HL-60/S4 treated with retinoic acid at 250 ng/mL for 4 days and 3 days (cell line): ENCODE results near the gene SLC27A2.
"Not testable (repeated sequence)": the region's sequence is repeated elsewhere in the genome, so short reads cannot be mapped to it uniquely, and the experiment has no call there.

Experiments
- in situ Hi-C: fragments of 300-500 bp; cut with MboI; formaldehyde crosslinking; loops from 2 replicates; pipeline ENCODE4 v1.7.0; 2022; ENCODE audit warnings: low sequenced_read_pairs

The SLC27A2 gene

DNA sequence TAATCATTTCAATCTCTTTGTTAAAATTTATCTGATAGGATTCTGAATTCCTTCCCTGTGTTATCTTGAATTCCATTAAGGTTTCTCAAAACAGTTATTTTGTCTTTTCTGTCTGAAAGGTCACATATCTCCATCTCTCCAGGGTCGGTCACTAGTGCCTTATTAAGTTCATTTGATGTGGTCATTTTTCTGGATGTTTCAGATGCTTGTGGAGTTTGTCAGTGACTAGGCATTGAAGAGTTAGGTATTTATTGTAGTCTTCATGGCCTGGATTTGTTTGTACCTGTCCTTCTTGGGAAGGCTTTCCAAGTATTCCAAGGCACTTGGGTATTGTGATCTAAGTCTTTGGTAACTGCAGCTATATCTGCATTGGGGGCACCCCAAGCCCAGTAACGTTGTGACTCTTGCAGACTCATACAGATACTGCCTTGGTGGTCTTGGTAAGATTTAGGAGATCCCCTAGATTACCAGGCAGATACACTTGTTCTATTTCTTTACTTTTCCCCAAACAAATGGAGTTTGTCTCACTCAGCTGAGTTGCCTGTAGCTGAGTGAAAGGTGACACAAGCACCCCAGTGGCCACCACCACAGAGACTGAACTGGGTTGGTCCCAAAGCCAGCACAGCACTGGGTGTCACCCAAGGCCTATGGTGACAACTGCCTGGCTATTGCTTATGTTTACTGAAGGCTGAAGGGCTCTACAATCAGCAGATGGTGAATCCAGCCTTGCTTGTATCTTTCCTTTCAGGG, 18.9 kb upstream of the SLC27A2 start:
- in situ Hi-C loops = no loop called here

DNA sequence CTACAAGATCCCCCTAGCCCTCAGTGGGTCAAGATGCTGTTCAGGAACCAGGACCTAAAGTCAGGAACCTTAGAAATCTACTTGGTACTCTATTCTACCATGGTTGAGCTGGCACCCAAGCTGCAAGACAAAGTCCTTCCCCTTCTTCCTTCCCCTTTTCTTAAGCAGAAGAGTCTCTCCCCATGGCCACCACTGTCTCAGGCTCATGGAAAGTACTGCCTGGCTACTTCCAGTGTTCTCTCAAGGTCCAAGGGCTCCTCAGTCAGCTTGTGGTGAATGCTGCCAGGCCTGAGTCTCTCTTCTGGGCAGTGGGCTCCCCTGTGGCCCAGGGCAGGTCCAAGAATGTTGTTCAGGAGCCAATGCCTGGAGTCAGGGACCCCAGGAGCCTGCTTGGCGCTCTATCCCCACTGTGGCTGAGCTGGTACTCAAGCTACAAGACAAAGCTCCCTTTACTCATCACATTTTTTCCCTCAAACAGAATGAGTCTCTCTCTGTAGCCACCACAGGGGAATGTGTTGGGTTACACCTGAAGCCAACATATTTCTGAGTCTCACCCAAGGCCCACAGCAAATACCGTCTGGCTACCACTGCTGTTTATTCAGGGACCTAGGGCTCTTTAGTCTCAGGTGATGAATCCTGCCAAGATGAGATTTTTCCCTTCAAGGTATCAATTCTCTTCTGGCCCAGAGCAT, 18.1 kb upstream of the SLC27A2 start:
- in situ Hi-C loops = no loop called here

DNA sequence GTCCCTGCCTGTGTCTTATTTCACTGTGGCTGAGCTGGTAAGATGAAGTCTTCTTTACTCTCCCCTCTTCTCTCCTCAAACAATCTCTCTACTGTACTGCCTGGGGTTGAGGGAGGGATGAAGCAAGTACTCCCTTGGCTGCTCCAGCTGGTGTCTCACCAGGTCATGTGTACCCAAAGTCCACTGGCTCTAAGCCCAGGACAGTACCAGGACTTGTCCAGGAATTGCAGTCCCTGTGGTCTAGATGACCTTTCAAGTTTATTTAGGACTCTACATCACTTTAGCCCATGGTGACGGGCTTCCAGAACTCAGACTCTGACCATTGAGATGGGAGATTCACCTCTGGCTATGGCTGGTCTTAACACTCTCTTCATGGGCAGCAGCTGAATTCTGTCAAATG, 17.5 kb upstream of the SLC27A2 start:
- in situ Hi-C loops = no loop called here

DNA sequence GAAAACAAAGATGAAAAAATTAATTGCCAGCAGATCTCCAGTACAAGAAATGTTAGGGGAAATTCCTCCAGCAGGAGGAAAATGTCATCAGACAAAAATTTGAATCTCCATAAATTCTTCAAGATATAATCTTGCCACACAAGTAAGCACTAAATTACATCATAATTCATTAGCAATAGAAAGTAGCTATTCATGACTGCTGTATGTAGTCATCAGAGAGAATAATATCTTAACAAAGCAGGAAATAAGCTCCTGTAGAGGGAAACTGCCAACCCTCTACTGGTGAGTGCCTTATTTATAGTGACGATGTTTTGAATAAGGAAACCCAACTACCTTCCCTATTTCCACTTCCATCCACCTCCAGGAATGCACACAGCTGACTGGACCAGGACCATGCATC, 15.8 kb upstream of the SLC27A2 start:
- in situ Hi-C loops = no loop called here

DNA sequence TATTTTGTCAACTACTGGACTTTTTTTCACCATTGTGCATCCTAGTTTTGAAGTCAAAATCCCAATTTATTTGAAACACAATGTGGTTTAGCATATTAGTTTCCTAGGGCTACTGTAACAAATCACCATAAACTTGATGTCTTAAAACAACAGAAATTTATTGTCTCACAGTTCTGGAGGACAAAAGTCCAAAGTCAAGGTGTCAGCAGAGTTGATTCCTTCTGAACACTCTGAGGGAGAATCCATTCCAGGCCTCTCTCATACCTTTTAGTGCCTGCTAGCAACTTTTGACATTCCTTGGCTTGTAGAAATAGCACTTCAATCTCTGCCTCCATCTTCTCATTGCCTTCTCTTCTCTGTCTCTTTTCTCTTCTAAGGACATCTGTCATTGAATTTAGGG, 14.9 kb upstream of the SLC27A2 start:
- in situ Hi-C loops = no loop called here

DNA sequence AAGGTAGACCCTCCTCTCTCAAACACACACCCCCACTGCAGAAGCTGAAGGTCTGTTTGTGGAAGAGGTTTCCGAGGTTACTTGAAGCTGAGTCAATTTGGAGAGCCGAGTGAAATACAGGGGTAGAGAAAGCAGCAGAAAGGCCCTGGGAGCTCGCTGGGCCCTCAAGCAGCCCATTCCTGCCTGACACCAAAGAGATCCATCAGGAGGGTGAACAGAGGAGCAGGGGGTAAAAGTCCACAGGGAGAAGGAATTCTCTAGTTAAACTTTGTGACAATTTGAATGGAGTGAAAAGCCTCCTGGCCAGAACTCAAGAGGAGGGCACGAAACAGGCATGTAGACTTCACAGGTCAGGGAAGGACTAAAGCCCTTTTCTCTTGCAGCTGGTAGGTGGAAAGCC, 13.6 kb upstream of the SLC27A2 start:
- in situ Hi-C loops = no loop called here

DNA sequence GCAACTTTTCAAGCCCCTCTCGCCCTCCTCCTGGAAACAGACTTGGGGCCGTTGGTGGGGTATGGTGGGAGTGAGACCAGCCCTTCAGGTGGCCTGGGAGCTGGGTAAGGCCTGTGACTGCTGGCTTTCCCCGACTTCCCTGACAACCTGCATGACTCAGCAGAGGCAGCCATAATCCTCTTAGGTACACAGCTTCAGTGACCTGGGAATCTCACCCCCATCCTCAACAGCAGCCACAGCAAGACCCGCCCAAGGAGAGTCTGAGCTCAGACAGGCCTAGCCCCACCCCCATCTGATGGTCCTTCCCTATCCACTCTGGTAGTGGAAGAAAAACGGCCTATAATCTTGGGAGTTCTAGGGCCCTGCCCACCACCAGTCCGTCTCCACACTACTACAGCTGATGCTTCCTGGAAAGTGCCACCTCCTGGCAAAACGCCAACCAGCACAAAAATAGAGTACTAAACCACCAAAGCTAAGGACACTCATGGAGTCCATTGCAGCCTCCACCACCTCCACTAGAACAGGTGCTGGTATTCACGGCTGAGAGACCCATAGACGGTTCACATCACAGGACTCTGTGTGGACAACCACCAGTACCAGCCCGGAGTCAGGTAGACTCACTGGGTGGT, 13.1 kb upstream of the SLC27A2 start:
- in situ Hi-C loops = no loop called here

DNA sequence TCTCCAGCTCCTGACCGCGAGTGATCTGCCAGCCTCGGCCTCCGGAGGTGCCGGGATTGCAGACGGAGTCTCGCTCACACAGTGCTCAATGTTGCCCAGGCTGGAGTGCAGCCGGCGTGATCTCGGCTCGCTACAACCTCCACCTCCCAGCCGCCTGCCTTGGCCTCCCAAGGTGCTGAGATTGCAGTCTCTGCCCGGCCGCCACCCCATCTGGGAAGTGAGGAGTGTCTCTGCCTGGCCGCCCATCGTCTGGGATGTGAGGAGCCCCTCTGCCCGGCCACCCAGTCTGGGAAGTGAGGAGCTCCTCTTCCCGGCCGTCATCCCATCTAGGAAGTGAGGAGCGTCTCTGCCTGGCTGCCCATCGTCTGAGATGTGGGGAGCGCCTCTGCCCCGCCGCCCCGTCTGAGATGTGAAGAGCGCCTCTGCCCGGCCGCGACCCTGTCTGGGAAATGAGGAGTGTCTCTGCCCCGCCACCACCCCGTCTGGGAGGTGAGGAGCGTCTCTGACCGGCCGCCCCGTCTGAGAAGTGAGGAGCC, 9.6 kb upstream of the SLC27A2 start:
- in situ Hi-C loops = not testable (repeated sequence)

DNA sequence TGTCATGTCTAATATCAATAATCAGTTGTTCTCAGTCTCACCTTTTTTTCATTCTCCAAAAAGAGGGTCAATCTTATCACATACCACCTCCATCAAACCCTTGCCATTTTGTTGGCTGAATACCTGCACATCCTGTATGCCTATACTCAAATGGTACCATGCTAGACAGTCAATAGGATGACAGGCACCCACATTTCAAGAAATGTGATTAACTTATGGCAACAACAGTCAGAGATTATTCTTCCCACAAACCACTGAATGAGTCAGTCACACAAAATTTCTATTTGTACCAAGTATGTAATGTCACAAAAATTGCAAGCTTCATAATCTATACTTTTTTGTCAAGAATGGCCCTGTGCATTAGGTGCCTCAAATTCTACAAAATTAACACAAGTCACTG, 5.1 kb upstream of the SLC27A2 start:
- in situ Hi-C loops = no loop called here

DNA sequence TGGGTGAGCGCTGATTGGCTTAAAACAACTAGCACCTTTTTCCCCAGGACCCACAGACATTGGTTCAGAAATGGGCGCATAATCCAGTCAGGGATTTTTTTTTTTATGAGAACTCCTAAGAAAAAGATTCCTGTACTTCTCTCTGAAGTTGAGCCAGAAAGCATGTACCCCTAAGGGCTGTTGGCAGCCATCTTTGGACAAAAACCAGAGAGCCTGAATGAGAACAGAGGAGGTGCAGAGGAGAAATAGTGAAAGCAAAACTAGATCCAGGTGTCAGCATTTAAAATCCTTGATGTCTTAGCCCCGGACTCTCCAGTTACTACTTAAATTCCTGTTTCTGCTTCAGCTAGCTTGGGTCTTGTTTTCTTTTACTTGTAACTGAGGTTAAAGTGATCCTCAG, 1.9 kb upstream of the SLC27A2 start:
- in situ Hi-C loops = no loop called here

DNA sequence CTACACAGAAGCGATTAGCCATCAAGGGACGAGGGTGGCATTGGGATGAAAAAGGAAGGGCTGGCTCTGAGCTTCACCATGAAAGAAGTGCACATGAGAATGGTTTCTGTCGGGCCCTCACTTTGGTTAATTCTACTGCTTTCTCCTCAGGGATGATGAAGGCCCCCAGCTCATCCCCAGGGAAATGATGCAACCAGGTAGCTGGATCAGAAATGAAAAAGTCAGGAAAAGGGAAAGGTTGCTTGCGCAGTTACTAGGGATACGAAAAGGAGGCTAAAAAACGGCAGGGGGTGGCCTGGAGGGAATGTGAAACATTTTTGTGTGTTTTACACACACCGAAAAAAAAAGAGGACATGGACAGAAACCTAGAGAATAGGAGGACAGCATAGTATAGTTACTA, 1.4 kb upstream of the SLC27A2 start:
- in situ Hi-C loops = no loop called here

DNA sequence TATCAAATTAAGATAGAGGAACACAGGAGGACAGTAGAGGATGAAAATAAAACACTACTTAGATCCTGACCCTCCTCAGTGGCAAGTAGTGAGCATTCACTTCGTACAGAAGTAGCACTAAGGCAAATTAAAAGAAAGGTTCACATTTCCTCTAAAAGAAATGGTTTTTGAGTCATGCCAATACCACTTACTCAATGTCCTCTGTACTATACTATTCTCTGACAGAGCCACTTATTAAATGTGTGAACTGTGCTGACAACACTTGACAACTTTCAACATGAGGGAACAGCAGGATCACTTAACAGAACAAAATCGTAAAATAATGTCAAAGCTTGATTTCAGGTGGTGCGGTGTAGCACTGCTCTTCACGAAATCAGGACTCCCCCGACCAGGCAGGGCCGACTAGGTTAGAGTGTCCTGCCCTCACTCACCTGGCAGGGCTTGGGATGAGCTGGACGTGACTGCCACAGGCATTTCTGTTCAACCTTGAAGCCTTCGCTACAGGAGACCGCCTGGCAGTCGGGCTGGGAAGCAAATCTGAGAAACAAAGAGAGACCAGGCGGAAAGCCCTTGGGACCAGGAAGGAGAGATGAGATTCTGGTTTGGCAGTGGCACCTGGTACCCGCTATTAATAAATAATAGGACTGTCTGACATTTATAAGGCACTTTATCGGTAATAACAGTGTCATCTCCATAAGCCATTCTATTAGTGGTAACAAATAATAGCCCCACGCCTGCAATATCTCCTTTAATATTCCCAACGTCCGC, 611 bp upstream of the SLC27A2 start:
- in situ Hi-C loops = no loop called here

DNA sequence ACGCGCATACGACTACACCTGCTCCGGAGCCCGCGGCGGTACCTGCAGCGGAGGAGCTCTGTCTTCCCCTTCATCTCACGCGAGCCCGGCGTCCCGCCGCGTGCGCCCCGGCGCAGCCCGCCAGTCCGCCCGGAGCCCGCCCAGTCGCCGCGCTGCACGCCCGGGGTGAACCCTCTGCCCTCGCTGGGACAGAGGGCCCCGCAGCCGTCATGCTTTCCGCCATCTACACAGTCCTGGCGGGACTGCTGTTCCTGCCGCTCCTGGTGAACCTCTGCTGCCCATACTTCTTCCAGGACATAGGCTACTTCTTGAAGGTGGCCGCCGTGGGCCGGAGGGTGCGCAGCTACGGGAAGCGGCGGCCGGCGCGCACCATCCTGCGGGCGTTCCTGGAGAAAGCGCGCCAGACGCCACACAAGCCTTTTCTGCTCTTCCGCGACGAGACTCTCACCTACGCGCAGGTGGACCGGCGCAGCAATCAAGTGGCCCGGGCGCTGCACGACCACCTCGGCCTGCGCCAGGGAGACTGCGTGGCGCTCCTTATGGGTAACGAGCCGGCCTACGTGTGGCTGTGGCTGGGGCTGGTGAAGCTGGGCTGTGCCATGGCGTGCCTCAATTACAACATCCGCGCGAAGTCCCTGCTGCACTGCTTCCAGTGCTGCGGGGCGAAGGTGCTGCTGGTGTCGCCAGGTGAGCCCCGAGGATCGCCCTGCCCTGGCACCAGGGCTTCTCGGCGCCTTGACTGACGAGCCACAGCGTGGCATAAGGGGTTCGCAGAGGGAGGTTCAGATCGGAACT, 420 bp downstream of the SLC27A2 start:
- in situ Hi-C loops = no loop called here

DNA sequence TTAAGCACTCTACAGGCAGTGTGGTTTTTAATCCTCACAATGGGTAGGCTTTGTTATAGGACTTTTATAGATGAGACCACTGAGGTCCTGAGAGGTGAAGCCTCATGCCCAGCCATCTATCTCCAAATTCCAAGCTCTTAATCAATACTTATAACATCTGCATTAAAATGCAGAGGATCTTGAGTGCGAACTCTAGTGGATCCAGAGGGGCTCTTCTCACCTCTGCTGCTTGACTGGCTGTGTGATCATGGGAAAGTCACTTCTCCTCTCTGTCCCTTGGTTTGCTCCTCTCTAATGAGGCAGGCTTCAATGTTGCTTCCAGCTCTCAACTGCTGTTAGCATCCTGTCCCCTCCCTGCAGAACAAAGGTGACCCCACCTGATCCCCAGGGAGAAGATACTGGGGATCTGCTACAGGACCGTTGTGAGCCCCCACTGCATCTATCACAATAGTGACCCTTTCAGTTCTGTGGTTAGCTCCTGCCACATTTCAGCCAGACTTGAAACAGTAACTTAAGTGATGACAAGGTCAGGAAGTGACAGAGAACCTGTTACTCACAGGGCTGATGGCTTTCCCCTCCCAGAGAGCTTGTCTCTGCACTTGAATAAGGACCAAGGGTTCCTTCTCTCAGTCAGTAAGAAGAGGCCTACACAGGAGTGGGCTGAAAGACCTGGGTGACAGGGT, 1.3 kb downstream of the SLC27A2 start:
- in situ Hi-C loops = no loop called here

DNA sequence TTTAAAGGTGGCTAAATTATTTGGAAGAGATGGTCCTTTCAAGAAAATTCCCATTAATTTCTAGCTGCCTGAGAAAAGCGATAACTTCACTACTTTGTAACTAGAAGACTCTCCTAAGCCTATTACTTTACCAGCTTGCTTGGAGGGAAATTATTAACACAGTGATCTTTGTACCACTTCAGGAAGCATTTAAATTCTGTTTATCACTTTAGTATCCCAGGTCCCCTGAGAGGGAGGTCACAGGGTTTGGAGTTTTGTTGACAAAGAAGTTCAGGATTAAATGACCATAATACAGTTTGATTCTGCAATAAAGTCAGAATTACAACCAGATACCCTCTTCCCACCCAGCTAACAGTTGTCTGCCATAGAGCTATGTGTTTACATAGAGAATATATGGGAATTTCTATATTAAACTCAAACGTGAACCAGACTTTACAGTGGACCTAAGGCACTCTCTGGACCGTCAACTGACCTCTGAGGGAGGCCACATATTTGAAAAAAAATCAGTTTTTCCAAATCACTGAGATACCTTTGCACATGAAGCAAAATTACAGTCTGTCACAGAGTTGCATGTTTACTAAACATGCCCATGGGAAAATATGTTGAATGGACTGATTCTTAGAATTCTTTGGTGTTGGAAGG, 3.0 kb downstream of the SLC27A2 start:
- in situ Hi-C loops = no loop called here

DNA sequence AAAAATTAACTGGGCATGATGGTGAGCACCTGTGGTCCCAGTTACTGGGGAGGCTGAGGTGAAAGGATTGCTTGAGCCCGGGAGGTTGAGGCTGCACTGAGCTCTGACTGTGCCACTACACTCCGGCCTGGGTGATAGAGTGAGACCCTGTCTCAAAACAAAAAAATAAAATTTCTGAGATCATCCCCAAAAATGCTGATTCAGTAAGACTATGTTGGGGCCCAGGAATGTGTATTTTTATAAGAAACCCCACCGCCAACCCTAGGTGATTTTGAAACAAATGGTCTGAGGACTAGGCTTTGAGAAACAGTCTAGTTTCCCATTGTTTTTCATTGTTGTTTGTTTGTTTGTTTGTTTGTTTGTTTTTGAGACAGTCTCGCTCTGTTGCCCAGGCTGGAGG, 4.1 kb downstream of the SLC27A2 start:
- in situ Hi-C loops = no loop called here

DNA sequence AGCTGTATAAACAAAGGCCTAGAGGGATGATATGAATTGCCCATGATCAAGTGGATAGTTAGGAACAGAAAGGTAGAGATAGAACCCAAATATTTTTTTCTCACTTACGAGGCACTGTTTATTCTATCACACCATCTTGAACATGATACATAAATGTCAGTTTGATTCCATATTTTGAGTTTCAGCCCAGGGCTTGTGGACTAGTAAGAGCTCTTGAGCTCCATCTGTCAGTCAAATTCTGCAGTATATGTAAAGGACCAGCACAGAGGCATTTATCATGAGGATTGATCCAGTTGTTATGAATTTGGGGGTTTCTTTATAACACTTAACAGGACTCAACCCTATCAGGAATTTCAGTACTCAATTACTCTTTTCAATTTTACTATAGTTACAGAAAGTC, 4.8 kb downstream of the SLC27A2 start:
- in situ Hi-C loops = no loop called here

DNA sequence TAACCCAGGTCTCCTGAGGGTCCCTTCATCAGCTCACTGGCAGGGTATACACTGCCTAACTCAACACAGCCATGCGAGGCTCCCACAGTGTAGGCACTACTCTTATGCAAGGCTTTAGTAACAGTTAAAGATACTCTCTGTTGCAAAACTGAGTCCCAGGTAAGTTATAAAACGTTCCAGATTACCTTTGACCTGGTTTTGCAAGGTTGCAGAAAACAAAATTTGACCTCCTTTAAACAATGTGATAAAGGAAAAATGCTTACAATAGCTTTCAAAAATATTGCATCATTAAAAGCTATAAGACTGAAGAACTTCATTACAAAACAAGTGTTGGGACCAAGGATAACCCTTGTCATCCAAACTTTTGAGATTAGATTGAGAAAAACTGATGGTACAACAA, 5.5 kb downstream of the SLC27A2 start:
- in situ Hi-C loops = no loop called here

DNA sequence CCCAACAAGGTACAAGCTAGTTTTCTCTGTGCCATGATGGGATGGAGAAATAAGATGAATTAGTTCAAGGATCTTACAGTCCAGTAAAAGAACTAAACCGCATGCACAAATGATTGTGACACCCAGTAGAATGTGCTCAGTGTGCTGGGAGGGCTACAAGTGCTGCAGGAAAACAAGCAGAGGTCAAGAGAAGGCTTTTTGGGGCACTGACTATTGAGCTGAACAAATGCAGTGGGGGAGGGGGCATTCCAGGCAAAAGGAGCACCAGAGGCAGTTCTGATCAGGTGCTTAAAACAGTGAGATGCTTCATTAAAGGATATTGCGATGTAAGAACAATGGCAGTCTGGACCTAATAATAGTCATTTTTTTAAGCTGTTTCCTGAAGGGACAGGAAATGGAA, 6.0 kb downstream of the SLC27A2 start:
- in situ Hi-C loops = no loop called here
